ENCODE data around the gene VPS41.

The VPS41 gene

GRCh38 chr7:38674513-38674912, 234.5 kb downstream of the VPS41 start:
- no peak for DNase-seq (ENCODE audit: low read depth in 1 of 2, low spot score in 1 of 2)

- no peak for DNase-seq (ENCODE audit: low read depth in 1 of 2, low spot score in 1 of 2)
These were observed 235.2 kb downstream of the VPS41 start for GRCh38 chr7:38673795-38674194.
